HCT116 (cell line): ENCODE data around the gene AUP1.

Experiments
- CTCF ChIP-seq, 3 experiments: fragments of 200-600 bp in 1 of 3; sonication (generic) in 1 of 3; IDR thresholded peaks in 2 of 3; conservative IDR thresholded peaks in 1 of 3; 2 replicates each; pipeline ENCODE4 v1.5.1; 2012 to 2017; ENCODE audit warnings: low read depth in 2 of 3, low read length in 2 of 3, antibody characterized with exemption in 1 of 3, borderline replicate concordance in 1 of 3, control low read depth in 1 of 3, mild to moderate bottlenecking in 1 of 3, mixed read lengths in 1 of 3, mixed run types in 1 of 3, moderate library complexity in 1 of 3; ENCODE audit not compliant: insufficient read depth in 1 of 3
- EZH2 ChIP-seq: fragments of 200-600 bp; sonication (generic); IDR thresholded peaks from 2 replicates; pipeline ENCODE4 v1.6.1; 2017; ENCODE audit warnings: antibody characterized with exemption, mixed run types
- EZH2phosphoT487 ChIP-seq: fragments of 200-600 bp; IDR thresholded peaks from 2 replicates; pipeline ENCODE4 v1.6.1; 2018; ENCODE audit warnings: antibody characterized with exemption, borderline replicate concordance
- JUND ChIP-seq: IDR thresholded peaks from 2 replicates; pipeline ENCODE4 v1.6.1; 2012
- POLR2AphosphoS5 ChIP-seq: IDR thresholded peaks from 2 replicates; pipeline ENCODE4 v1.6.1; 2011; ENCODE audit warnings: mild to moderate bottlenecking, low read depth, low read length, moderate library complexity
- REST ChIP-seq: IDR thresholded peaks from 2 replicates; pipeline ENCODE4 v1.6.1; 2012; ENCODE audit warnings: low read depth

- TF ChIP-seq CTCF (IDR thresholded peaks at IDR 0.05 in 2 of 3, conservative IDR thresholded peaks at IDR 0.05 in 1 of 3; ENCODE audit: borderline replicate concordance in 1 of 3, insufficient read depth in 1 of 3, low read depth in 2 of 3, low read length in 2 of 3) = peak in 2 of 3 experiments; percentile 35 to 53; a peak in 3 of 6 replicates
- no peak for TF ChIP-seq EZH2phosphoT487
- TF ChIP-seq EZH2 = no peak
- TF ChIP-seq POLR2AphosphoS5 = no peak
- no peak for TF ChIP-seq JUND
- TF ChIP-seq REST = no peak
Measured at GRCh38 chr2:74532222-74532621, 2.7 kb upstream of the AUP1 start.
